HK-2 (cell line): Measurements from ENCODE around the gene CATSPERB.
"Not testable (repeated sequence)": the region's sequence is repeated elsewhere in the genome, so short reads cannot be mapped to it uniquely, and the experiment has no call there.

Source experiments
- DNase-seq: peaks from one replicate; pipeline ENCODE4 v3.0.0-alpha.2; 2018; ENCODE audit not compliant: unreplicated experiment

The CATSPERB gene

GRCh38 chr14:91737619-91738018 lies 5.7 kb upstream of the CATSPERB start:
- no peak for DNase-seq

- no peak for DNase-seq
These were observed 1.1 kb upstream of the CATSPERB start for GRCh38 chr14:91732859-91733477.

GRCh38 chr14:91732439-91732838 lies 553 bp upstream of the CATSPERB start:
- DNase-seq, result no peak

- no peak for DNase-seq
These were observed 868 bp downstream of the CATSPERB start for GRCh38 chr14:91731018-91731417.

- no peak for DNase-seq
These were observed 2.1 kb downstream of the CATSPERB start for GRCh38 chr14:91729756-91730155.

DNA sequence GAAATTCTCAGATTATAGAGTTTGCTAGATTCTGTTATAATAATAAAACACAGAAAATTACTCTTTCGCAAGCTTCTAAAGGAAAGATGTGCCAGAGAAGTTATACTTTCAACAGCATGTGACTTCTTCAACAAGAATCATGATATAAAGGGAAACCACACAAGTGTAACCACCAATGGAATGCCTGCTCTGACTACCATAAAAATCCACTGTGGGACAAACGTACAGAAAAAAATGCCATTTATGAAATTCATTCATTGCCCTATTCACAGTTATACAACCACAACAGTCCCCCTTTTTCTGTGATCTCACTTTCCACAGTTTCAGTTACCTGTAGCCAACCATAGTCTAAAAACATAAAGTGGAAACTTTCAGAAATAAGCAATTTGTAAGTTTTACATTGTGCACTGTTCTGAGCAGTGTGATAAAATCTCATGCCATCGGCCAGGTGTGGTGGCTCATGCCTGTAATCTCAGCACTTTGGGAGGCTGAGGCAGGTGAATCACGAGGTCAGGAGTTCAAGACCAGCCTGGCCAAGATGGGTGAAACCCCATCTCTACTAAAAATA lies 3.2 kb downstream of the CATSPERB start:
- DNase-seq, result no peak

DNA sequence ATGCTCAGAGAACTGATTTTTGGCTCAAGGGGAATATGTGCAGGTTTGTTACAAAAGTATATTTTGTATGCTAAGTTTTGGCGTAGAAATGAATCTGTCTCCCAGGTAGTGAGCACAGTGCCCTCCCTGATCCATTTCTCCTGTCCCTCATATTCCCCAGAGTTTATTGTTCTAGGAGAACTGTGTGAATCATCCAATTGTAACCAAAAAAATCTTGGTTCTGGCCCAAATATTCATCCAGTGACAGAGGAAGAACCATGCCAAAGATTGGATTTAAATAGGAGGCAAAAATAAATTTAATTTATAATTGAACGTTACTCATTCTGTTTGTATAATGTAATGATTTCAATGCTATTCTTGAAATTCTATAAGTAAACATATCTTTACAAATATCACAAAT lies 4.8 kb downstream of the CATSPERB start:
- DNase-seq, result no peak

DNA sequence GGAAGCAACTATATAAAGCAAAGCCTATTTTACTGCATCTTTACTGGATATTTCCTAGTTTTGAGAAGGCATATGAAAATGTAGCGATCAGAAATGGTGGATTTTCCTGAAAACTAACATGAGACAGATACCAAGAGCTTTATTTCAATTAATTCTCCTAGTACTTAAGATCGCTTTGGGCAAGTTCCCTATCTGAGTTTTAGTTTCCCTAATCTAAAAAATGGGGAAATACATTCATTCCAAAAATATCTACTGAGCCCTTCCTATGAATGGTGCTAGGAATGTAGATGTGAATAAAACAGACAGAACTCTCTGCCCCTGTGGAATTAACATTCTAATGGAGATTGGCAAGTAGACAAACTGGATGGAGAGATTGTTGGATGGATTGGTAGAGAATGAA lies 8.4 kb downstream of the CATSPERB start:
- DNase-seq, result no peak

DNA sequence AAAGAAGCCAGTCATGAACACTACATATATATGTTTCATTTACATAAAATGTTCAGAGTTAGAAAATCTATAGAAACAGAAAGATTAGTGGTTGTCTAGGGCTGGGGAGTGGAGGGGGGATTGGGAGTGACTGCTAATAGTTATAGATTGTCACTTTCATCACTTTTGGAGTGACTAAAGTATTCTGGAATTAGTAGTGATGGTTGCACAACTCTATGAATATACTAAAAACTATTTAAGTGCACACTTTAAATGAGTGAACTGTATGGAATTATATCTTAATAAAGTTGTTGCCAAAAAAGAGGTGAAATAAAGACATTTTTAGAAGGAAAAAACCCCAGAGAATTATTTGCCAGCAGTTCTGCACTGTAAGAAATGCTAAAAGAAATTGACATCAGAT lies 9.5 kb downstream of the CATSPERB start:
- DNase-seq, result no peak

DNA sequence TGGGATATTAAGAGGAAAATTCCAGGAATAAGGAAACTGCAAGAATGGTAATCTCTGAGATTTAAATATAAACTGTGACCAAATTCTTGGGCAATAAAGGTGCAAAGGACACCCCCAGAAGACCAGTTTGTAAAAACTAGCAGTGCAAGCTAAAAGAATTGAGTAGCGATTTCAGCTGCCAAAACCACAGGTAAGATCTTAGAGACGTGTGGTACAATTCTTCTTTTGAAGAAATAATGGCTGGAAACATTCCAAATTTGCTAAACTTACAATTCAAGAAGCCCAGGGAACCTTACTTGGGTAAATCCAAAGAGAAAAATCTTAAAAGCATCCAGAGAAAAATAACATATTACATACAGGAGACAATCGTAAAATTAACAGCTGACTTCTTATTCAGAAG lies 12.0 kb downstream of the CATSPERB start:
- no peak for DNase-seq

DNA sequence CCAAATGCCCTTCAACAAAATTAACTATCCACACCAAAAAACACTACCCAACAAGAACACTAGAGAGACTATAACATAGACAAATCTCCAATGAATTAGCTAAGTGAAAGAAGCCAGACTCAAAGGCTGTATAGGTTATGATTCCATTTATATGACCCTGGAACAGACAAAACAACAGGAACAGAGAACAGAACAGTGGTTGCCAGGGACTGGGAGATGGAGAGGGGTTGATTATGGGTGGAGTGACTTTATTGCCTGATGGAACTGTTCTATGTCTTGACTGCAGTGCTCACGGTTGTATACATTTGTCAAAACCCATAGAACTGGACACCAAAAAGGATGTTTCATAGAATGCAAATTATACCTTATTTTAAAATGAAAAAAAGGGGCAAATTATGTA lies 14.9 kb downstream of the CATSPERB start:
- DNase-seq, result no peak

DNA sequence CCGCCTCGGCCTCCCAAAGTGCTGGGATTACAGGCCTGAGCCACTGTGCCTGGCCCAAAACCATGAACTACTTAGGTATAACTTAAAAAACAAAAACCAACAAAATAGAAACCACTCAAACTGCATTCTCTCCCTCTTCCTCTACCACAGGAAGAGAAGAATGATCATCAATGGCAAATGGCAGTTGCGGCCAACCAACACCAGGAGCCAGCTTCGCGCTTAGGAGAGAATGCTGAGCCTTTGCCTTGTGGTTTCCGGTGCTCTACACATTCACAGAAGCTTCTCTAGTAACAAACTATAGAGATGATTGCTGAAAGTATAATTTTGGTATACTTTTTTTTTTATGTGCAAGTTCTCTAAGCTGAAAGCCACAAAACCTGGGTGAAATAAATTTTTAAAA lies 17.1 kb downstream of the CATSPERB start:
- no peak for DNase-seq

DNA sequence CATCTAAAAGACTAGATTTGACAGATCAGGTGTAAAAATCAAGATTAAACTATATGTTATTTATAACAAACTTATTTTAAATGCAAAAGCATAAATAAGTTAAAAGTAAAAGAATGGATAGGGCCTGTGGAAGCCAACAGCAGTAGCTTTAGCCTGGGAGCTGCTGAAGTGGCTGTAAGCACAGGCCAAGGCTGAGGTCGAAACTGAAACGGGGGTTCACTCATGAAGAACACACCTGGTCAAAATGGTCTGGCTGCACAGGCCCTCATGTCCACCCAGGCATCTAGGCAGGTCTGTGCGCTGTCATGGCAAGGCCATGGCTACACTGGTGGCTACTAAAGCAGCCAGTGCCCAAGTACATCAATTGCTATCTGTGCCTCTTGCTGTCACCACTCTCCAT lies 23.1 kb downstream of the CATSPERB start:
- DNase-seq, result no peak

DNA sequence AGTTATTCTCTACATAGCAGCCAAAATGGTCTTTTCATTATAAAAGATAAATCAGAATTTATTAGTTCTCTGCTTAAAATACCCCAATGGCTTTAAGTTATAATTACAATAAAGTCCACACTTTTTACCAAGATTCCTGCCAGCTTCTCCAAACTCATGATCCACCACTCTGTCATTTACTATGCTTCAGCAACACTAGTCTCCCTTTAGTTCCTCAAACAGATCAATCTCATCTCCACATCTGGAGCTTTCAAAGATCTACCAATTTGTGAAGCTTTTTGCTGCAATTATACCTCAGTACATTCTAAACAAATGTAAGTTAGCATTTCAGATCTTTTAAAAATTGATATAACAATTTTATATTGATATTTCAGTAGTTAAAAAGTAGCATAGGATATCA lies 24.9 kb downstream of the CATSPERB start:
- no peak for DNase-seq

DNA sequence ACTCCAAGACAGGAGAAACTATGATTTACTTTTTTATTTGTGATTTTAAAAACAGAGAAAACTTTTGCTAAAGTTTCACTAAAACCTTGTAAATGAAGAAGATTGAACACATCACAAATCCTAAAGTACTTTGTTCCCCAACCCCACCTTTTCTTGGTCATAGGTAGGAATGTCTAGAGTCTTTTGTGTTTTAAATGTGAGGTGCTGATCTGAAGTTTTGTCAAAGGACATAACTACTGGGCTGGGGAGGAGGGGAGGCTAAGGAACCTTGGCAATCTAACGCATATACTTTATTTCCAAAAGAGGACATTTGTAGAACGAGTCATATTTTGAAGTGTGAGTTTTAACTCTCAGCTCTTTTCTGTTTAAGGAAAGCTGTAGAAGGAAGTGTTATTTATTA lies 37.2 kb downstream of the CATSPERB start:
- no peak for DNase-seq

- no peak for DNase-seq
These were observed 38.5 kb downstream of the CATSPERB start for GRCh38 chr14:91693346-91693745.

DNA sequence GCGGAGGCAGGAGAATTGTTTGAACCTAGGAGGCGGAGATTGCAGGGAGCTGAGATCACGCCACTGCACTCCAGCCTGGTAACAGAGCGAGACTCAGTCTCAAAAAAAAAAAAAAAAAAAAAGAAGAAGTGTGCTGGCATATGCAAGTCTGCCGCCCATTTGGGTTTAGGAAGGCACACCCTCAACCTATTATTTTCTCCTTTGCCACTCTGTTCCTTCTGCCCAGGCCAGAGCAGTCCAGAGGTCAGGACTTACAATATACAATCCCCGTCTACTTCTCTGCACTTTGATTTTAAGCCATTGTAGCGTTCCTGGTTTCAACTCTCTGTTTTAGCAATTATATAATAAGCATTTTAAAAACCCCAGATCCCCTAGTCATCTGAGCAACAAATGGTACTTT lies 39.8 kb downstream of the CATSPERB start:
- DNase-seq, result no peak

- DNase-seq, result no peak
These were observed 42.3 kb downstream of the CATSPERB start for GRCh38 chr14:91689608-91690007.

DNA sequence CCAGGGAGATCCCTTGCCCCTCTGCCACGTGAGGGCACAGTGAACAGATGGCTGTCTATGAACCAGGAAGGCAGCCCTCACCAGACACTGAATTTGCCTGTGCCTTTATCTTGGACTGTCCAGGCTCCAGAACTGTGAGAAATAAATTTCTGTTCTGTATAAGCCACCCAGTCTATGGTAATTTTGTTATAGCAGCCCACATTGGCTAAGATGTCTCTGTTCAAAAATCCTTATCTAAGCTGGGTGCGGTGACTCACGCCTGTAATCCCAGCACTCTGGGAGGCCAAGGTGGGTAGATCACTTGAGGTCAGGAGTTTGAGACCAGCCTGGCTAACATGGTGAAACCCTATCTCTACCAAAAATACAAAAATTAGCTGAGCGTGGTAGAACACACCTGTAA lies 44.5 kb downstream of the CATSPERB start:
- DNase-seq, result not testable (repeated sequence)

DNA sequence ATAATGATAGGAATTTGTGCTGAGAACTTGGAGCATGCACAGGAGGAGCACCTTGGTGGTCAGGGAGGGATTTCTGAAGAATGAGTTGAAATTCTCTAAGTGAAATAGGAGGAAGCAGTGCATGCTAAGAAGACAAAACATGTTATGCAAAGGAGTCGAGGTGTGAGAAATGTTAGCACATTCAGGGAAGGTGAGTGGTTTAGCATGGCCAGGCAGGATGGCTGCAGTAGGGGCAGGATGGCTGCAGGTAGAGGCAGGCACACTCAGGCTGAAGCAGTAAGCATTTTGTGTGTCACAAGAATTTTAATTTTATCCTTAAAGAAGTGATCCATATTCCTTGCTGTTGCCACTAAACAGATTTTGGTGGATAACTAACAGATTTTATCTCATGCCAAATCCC lies 46.3 kb downstream of the CATSPERB start:
- no peak for DNase-seq

GRCh38 chr14:91681893-91682563 lies 49.9 kb downstream of the CATSPERB start:
- no peak for DNase-seq

GRCh38 chr14:91681118-91681517 lies 50.8 kb downstream of the CATSPERB start:
- no peak for DNase-seq

DNA sequence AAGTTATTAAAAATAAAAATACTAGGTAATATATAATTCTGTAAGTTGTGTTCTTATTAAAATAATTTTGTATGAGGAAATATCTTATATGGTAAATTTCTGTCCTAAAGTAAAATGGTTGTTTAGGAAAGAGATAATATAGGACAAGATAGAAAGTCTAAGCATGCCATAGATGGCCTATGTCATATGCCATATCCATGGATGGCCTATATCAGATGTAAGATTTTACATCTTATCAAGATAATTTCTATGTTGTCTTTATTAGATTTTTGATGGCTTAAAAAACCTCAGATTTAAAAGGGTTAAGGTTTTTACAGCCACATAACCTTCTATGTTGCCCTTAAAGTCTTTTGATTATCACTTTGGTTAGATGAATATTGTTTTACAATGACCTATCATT lies 52.6 kb downstream of the CATSPERB start:
- DNase-seq, result no peak

- DNase-seq, result not testable (repeated sequence)
These were observed 54.2 kb downstream of the CATSPERB start for GRCh38 chr14:91677687-91678086.
